NCI-H345 treated with DMSO at 0.1 percent for 48 hours (cell line): Measurements from ENCODE around the gene ENTHD1.

Experiments used
- DNase-seq: peaks from one replicate; lab custom pipeline; 2025; ENCODE audit not compliant: unreplicated experiment; lab: John Stamatoyannopoulos, UW

Gene ENTHD1

DNA sequence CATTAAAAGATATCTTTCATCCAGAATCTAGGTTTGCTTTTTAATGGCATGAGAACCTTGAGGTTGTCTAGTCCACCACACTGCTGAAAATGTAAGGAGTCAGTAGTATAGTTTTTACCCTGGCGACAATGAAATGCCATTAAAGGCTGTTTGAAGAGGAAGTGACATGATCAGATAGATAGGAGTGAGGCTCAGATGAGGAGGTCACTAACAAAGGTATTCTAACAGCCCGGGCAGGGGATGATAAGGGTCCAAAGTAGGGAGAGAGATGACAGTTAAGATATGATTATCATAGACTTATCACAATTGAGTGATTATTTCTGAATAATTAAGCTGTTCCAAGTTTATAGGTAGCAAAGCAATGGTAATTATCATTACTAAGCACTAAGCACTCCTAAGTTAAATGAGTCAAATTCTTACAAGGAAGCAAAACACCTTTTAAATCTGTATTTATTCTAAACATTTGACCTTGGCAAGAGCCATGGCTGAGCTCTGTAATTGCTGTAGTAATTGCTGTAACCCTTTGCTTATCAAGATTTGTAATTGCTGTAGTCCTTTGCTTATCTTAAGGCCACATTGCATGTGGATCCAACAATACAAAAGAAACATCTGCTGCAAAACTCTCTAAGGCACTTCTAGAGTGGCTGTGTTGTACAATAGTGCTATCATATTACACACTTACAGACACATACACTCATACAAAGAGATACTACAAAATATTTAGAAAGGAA is 92.6 kb downstream of the ENTHD1 start:
- DNase-seq: peak; percentile 76

DNA sequence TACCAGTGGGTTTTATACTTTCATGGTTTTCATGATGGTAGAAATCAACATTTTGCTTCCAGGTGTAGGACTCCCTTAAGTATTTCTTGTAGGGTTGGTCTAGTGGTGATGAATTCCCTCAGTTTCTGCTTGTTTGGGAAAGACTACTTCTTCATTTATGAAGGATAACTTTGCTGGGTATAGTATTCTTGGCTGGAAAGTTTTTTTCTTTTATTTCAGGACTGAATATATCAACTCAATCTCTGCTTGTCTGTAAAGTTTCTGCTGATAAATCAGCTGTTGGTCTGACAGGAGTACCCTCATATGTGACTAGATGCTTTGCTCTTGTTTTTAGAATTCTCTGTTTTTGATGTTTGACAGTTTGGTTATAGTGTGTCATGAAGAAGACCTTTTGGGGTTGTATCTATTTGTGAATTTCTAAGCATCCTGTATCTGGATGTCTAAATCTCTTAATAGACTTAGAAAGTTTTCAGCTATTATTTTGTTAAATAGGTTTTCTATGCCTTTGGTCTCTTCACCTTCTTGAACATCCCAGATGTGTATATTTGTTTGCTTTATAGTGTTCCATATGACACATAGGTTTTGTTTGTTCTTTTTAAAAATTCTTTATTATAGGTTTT is 95.9 kb downstream of the ENTHD1 start:
- no peak for DNase-seq

DNA sequence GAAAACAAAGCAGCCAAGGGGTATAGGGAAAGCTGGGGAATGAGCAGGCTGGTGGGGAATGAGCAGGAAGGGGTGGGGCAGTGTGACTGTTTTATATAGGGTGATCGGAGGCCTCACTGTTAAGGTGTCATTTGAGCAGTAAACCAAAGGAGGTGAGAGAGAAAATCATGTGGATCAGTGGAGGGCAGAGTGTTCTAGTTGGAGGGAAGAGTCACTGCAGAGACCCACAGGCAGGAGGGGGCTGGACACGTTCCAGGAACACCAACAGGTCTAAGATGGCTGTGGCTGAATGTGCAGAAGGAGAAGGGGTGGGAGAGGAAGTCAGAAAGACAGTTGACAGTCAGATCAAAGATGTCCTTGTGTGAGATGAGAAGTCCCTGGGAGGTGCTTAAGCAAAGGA is 103.8 kb downstream of the ENTHD1 start:
- DNase-seq: no peak

DNA sequence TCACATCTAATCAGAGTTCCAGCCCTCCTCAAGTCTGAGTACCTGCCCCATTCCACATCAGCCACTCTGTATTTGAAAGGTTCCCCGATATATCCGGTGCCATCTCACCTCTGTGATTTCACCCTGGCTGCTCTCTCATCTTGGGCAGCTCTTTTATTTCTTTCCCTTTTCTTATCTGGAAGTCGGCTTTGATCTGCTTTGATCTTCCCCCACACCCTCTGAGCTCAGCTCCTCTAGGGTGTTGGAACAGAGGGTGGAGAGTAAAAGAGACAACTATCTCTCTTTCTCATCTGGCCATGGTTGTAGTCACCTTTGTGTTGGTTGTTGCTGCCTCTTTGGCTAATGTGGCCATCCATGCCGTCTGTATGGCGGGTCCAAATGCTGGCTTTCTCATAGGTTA is 108.3 kb downstream of the ENTHD1 start:
- DNase-seq: no peak

DNA sequence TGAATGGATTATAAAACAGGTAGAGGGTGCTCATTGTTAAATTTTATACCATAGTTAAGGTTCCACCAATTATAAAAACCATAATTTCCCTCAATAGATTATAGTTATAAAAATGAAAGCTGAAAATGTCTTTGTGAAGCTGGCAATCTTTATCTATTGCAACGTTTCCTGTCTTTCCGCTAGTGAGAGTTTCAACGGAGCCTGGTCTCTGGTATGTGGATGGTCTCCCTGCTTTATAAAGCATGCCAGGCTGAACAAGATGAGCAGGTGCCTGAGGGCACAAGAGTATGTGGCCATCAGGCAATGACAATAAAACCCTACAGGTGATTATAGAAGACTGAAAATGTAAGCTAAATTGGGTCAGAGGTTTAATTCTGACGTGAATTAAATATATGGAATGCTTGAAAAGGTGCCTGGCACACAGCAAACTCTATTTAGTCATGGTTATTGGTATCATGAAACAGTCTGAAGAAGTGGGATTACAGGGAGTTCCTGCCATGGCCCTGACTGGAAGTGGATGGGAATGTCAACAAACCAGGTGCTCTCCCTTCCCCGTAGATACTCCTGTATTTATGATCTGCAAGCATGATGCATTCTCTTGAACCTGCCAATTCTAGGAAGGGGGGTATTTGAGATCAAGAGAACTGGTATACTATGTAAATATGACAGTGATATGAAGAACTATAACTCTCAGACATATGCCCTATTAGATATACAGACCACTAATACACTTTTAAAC is 115.7 kb downstream of the ENTHD1 start:
- peak; percentile 6 for DNase-seq

GRCh38 chr22:39776295-39777009 is 117.1 kb downstream of the ENTHD1 start:
- DNase-seq: no peak

GRCh38 chr22:39773976-39774539 is 119.5 kb downstream of the ENTHD1 start:
- no peak for DNase-seq

DNA sequence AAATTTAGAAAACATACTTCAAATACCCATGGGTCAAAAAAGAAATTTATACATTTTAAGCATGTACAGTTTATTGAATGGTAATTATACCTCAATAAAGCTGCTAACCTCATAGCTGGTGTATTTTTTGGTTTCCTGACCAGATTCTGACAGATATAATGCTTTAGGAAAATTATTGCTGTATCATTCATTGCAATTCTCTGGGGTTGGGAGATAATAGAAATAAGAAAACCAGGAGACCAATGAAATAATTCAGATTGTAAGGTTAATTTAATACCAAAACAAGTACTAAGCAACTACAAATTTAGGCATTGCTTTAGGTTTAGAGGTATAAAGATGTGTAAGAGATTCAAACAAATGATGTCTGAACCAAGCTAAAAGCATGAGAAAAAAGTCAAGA is 120.1 kb downstream of the ENTHD1 start:
- no peak for DNase-seq

DNA sequence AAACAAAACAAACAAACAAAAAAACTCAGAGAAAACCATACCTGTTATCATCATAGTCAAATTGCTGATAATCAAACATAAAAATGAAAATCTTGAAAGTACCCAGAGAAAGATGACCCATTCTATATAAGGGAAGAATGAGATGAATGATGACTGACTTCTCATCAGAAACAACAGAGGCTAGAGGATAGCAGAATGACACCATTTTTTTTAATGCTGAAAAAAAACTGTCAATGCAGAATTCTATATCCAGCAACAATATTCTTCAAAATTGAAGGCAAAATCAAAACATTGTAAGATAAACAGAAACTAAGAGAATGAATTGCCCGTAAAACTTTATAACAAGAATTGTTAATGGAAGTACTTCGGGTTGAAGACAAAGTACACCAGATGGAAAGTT is 122.1 kb downstream of the ENTHD1 start:
- no peak for DNase-seq

DNA sequence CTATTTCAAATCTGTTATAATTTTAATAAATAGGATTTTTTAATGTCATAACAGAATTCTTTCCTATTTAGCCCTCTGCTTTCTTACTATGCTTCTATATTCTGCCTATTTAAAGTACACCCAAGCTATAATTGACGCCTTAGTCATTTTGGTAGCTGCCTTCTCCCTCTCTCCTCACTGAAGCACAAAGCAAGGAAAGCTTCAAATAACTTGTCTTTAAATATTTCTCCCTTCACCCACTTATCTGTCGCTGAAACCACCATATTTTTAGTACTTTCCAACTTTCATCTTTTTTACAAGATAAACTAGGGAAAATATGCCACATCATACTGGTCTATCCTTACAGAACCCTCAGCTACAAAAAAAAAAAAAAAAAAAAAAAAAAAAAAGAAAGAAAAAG is 127.9 kb downstream of the ENTHD1 start:
- no peak for DNase-seq

DNA sequence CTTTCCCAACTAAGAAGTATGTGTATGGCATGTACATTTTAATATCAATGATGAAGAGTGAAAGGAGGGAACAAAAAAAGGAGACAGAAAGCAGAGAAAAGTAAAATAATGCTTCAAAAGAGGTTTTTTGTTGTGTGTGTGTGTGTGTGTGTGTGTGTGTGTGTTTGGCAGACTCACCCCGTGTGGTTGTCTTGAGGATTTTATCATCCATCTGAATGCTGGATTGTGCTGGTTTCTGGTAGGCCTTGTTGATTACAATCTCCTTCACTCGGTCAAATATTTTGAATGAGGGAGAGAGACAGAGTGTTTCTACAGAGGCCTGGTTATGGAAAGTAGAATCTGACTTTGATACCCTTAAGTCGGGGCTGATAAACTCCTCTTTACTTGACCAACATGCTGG is 128.5 kb downstream of the ENTHD1 start:
- DNase-seq: no peak

- no peak for DNase-seq
Measured at GRCh38 chr22:39763276-39763675, 130.3 kb downstream of the ENTHD1 start.

DNA sequence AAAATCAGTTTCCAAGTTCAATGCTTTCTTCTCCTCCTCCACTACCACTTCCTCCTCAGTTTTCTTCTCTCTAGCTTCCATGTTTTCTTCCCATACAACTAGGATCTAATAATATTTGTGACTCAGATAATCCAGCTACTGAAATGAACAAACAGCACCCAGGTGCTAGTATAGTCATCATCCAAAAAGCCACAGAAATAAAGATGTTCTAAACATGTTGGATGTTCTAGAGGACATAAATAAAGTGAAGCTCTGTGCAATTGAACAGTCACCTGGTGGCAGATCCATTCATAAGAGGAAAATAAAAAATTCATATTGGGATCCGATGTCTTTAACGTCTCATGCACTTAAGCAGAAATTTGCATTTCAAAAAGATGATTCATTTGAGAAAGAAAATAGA is 142.8 kb downstream of the ENTHD1 start:
- DNase-seq: no peak

DNA sequence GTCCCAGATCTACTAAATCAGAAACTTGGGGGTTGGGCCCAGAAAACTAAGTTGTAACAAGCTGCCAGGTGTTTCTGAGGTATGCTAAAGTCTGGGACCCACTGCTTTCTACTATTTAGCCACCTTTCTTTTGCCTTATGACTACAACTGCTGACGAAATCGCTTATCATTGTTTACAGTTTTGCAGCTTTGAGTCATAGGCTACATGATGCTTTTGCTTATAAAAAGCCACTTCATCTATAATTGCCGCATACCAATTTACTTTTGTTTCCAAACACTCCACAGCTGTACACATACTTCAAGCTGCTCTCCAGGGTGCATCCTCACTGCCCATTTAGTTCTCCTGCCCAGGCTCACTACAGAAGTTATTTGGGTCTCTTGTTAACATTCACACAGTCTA is 144.7 kb downstream of the ENTHD1 start:
- DNase-seq: peak; percentile 48

- no peak for DNase-seq
Measured at GRCh38 chr22:39746600-39747262, 146.8 kb downstream of the ENTHD1 start.

DNA sequence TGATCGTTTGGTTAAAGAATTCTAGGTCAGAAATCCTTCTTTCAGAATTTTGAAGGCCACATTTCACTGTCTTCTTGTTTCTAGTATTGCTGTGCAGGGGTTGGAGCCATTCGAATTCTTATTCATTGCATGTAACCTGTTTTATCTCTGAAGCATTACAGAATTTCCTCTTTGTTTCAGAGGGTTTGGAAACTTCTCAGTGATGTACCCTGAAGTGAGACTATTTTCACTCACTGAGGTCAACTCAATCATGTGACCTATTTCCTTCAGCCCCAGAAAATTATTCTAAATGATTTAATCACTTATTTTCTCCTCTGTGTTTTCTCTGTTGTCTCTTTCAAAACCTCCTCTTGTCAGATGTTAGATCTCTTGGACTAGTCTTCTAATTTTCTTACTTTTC is 147.8 kb downstream of the ENTHD1 start:
- no peak for DNase-seq

GRCh38 chr22:39744353-39744752 is 149.2 kb downstream of the ENTHD1 start:
- no peak for DNase-seq

GRCh38 chr22:39743935-39744334 is 149.6 kb downstream of the ENTHD1 start:
- DNase-seq: no peak

DNA sequence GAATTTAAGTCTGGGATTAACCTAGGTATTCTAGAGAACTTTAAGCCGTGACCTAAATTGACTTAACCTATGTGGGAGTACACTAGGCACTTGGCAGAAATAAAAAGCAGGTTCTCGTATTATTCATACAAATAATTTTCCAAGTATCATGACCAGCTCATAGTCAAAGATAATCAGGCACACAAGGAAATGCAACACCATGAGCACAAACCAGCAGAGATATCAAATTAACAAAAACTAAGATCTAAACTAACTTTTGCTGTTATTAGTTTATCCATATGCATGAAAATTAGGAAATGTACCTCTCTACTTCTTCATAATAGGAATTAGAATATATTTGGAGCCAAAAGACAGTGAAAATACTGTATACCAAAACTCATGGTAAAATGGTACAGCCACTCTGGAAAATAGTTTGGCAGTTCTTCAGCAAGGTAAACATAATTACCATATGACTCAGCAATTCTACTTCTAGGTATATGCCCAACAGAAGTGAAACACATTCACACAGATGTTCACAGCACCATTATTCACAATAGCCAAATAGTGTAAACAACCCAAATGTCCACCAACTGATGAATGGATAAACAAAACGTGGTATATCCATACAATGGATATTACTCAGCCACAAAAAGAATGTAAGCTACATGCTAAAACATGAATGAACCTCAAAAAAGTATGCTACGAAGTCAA is 154.1 kb downstream of the ENTHD1 start:
- no peak for DNase-seq

DNA sequence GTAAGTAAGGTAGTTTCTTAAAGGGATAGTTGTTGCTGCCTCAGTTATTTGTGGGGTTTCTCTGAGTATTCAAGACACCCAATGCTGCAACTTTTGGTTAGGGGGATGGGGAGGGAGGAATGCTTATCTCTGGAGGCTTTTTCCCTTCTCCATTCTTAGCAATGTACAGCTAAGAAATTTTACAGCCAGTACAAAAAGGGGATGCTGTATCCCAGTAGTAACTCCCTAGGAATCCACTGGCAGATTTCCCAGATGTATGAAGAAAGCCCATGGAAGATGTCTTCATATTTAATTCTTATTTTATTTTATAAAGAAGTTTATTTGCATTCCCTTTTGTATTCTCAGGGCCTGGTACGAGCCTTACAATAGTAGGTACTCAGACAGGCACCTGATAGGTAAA is 154.8 kb downstream of the ENTHD1 start:
- no peak for DNase-seq
